Gastroesophageal sphincter (tissue), 2 donors: Measurements from ENCODE around the gene NUDT14.

Experiments used
- EP300 ChIP-seq: sonication (generic); formaldehyde crosslinking; IDR thresholded peaks from one replicate; pipeline ENCODE4 v1.6.1; 2017; ENCODE audit warnings: antibody characterized with exemption, mild to moderate bottlenecking
- POLR2AphosphoS5 ChIP-seq: sonication (generic); formaldehyde crosslinking; IDR thresholded peaks from one replicate; pipeline ENCODE4 v1.6.1; 2017; ENCODE audit warnings: antibody characterized with exemption

GRCh38 chr14:105165761-105166485, 15.2 kb downstream of the NUDT14 start:
- TF ChIP-seq EP300 (no peak), POLR2AphosphoS5 (no peak)
